Measurements from ENCODE around the gene MMS19. TPM values are rescaled to one million over a fixed set of nuclear protein-coding genes. Genes with fewer than 3 reads are reported as not detected.
A peak's percentile ranks its signal among the peaks of the same experiment; 100 is the strongest.

MMS19 gene
- total RNA-seq, 4 donors from 2014 or later: 56.1 to 70.0 (median 65.0) TPM

- DNase-seq (no peak), ATAC-seq (no peak)
- H3K9me3 ChIP-seq: no peaks in the 10 kb centered on the region
- in situ Hi-C loops (cut with MboI; ENCODE audit: low sequenced_read_pairs in 4 of 4) (loop anchor here in 1 of 4 donors (10.0 kb wide), 1 partner anchor 98 kb away; no protein-coding TSS in a partner anchor), intact Hi-C loops (cut with DNase I; ENCODE audit: low total_unique reads) (no loop called here)
- H3K36me3 ChIP-seq: peaks cover 0 to 79% of the 10 kb centered on the region in 2 donors
- H3K4me3 ChIP-seq: no peak overlapping the region
- no peaks in the 10 kb centered on the region for H3K27me3 ChIP-seq
- TF ChIP-seq POLR2A (IDR thresholded peaks at IDR 0.05): no peak
- TF ChIP-seq, protein P1, sequence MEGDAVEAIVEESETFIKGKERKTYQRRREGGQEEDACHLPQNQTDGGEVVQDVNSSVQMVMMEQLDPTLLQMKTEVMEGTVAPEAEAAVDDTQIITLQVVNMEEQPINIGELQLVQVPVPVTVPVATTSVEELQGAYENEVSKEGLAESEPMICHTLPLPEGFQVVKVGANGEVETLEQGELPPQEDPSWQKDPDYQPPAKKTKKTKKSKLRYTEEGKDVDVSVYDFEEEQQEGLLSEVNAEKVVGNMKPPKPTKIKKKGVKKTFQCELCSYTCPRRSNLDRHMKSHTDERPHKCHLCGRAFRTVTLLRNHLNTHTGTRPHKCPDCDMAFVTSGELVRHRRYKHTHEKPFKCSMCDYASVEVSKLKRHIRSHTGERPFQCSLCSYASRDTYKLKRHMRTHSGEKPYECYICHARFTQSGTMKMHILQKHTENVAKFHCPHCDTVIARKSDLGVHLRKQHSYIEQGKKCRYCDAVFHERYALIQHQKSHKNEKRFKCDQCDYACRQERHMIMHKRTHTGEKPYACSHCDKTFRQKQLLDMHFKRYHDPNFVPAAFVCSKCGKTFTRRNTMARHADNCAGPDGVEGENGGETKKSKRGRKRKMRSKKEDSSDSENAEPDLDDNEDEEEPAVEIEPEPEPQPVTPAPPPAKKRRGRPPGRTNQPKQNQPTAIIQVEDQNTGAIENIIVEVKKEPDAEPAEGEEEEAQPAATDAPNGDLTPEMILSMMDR (IDR thresholded peaks at IDR 0.05 in 4 of 5, conservative IDR thresholded peaks at IDR 0.05 in 1 of 5): no peak
- H3K4me1 ChIP-seq: no peaks in the 10 kb centered on the region
- no peak overlapping the region for H3K27ac ChIP-seq
These were observed 41.5 kb downstream of the MMS19 start for GRCh38 chr10:97456686-97457065.

DNA sequence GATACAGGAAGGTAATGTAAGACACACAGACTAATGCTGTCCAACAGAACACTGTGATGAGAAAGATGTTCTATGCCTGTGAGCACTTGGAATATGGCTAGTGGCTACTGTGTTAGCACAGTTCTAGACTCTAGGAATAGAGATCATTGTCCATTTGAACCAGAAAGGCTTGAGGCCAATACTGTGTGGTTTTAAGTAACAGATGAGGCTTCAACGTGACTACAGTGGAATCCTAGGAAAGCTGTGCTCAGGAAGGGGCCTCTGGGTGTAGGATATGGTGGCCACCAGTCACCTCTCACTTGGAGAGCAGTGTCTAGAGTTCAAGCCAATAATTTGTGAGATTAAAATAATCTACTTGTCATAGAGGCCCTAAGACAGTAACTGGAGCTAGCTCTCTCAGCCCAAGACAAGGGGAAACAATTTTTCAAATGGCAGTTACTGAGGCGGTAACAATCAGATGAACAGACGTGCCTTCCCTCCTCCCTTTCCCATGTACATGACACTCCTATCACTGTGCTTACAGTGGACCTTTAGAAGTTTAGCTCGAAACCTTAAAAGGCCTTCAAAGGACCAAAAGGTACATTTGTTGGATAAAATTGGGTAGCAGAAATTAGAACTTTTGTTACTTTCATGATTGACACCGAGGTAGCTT lies 42.1 kb downstream of the MMS19 start:
- intact Hi-C loops (cut with DNase I; ENCODE audit: low total_unique reads) (no loop called here), in situ Hi-C loops (cut with MboI; ENCODE audit: low sequenced_read_pairs in 4 of 4) (loop anchor here in 1 of 4 donors (10.0 kb wide), 1 partner anchor 99 kb away; no protein-coding TSS in a partner anchor)
- no peak overlapping the region for H3K4me3 ChIP-seq
- H3K27me3 ChIP-seq: no peaks in the 10 kb centered on the region
- no peak overlapping the region for H3K27ac ChIP-seq
- DNase-seq: no peak
- H3K4me1 ChIP-seq: peaks cover 0 to 3% of the 10 kb centered on the region in 2 donors
- no peak for ATAC-seq
- TF ChIP-seq, protein P1 (IDR thresholded peaks at IDR 0.05 in 4 of 5, conservative IDR thresholded peaks at IDR 0.05 in 1 of 5): no peak
- TF ChIP-seq POLR2A (IDR thresholded peaks at IDR 0.05): no peak
- H3K36me3 ChIP-seq: peaks cover 0 to 74% of the 10 kb centered on the region in 2 donors
- no peaks in the 10 kb centered on the region for H3K9me3 ChIP-seq

GRCh38 chr10:97454330-97455036 lies 43.7 kb downstream of the MMS19 start:
- no peak for DNase-seq
- intact Hi-C loops (cut with DNase I; ENCODE audit: low total_unique reads): no loop called here
- ATAC-seq: no peak

DNA sequence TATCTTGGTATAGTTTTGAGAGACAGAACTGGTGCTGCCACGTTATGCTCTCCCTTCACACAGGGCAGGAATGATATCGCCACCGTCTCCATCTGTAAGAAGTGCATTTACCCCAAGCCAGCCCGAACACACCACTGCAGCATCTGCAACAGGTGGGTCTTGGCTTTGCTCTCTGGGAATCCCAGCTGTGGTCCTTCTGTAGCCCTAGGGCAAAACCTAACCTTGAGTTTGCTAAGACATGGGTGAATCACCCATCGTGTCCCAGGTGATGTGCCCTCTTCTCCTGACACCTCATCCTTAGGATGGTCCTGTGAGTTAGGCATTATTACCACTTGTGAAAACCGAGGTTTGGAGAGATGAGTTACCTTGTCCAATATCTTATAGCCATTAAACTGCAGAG lies 45.9 kb downstream of the MMS19 start:
- peak overlapping the region in 1 of 4 donors; percentile 4 for H3K27ac ChIP-seq
- ATAC-seq (no peak), DNase-seq (no peak)
- no peaks in the 10 kb centered on the region for H3K27me3 ChIP-seq
- intact Hi-C loops (cut with DNase I; ENCODE audit: low total_unique reads) (no loop called here), in situ Hi-C loops (cut with MboI; ENCODE audit: low sequenced_read_pairs in 4 of 4) (loop anchor here in 1 of 4 donors (10.0 kb wide), 1 partner anchor 102 kb away; no protein-coding TSS in a partner anchor)
- TF ChIP-seq, protein P1 (IDR thresholded peaks at IDR 0.05 in 4 of 5, conservative IDR thresholded peaks at IDR 0.05 in 1 of 5): no peak
- no peak for TF ChIP-seq POLR2A (IDR thresholded peaks at IDR 0.05)
- H3K4me1 ChIP-seq: peaks cover 7 to 25% of the 10 kb centered on the region in 2 donors
- no peaks in the 10 kb centered on the region for H3K9me3 ChIP-seq
- H3K4me3 ChIP-seq: no peak overlapping the region
- H3K36me3 ChIP-seq: peaks cover 0 to 38% of the 10 kb centered on the region in 2 donors

More at GRCh38 chr10:97454330-97455036, 43.7 kb downstream of the MMS19 start:
- in situ Hi-C loops (cut with MboI; ENCODE audit: low sequenced_read_pairs in 4 of 4): loop anchor here in 1 of 4 donors (10.0 kb wide), 1 partner anchor 100 kb away; no protein-coding TSS in a partner anchor
- Histone ChIP-seq H3K27me3 (no peaks in the 10 kb centered on the region), H3K36me3 (peaks cover 0 to 57% of the 10 kb centered on the region in 2 donors), H3K27ac (peak overlapping the region in 1 of 4 donors; percentile 2), H3K9me3 (no peaks in the 10 kb centered on the region), H3K4me1 (peaks cover 7 to 13% of the 10 kb centered on the region in 2 donors), H3K4me3 (no peak overlapping the region)
- TF ChIP-seq POLR2A (IDR thresholded peaks at IDR 0.05): no peak

GRCh38 chr10:97451605-97452004 lies 46.6 kb downstream of the MMS19 start:
- TF ChIP-seq POLR2A (IDR thresholded peaks at IDR 0.05): no peak
- TF ChIP-seq, protein P1 (IDR thresholded peaks at IDR 0.05 in 4 of 5, conservative IDR thresholded peaks at IDR 0.05 in 1 of 5): no peak
- Histone ChIP-seq H3K4me3 (no peak overlapping the region), H3K27me3 (no peaks in the 10 kb centered on the region), H3K9me3 (no peaks in the 10 kb centered on the region), H3K36me3 (peaks cover 0 to 33% of the 10 kb centered on the region in 2 donors), H3K27ac (no peak overlapping the region), H3K4me1 (peaks cover 11 to 31% of the 10 kb centered on the region in 2 donors)
- in situ Hi-C loops (cut with MboI; ENCODE audit: low sequenced_read_pairs in 4 of 4) (loop anchor here in 1 of 4 donors (10.0 kb wide), 1 partner anchor 103 kb away; no protein-coding TSS in a partner anchor), intact Hi-C loops (cut with DNase I; ENCODE audit: low total_unique reads) (no loop called here)
- no peak for ATAC-seq
- DNase-seq: no peak
